Posterior cingulate gyrus (tissue), 11 donors: ENCODE measurements around the gene ZFPL1.

ENCODE experiments used
- DNase-seq, 10 donors: peaks; one replicate each; pipeline versions ENCODE4 v3.0.0 to v3.0.0-alpha.2; 2020 to 2021; ENCODE audit warnings: mixed read lengths in 3 of 10
- intact Hi-C: fragments of 100-400 bp; cut with DNase I; formaldehyde crosslinking; loops from one replicate; pipeline ENCODE4 v1.15.1; 2023

The ZFPL1 gene

DNA sequence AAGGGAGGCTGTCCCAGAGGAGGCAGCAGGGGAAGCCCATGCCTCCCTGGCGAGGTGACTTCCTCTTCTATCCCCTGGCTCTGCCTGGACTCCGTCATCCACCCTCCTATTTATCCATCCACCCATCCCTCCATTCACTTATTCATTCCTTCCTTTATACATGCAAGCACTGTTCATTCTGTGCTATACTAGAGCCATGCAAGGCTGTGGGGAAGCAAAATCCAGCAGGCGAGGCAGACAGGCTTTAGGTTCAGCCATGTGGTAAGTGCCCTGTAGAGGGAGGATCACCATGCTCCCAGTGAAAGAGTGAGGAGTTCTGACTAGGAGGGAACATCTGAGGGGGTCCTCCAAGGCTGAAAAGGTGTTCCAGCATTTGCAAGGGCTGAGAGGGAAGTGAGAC is 24.5 kb upstream of the ZFPL1 start:
- intact Hi-C loops: no loop called here
- no peak for DNase-seq

DNA sequence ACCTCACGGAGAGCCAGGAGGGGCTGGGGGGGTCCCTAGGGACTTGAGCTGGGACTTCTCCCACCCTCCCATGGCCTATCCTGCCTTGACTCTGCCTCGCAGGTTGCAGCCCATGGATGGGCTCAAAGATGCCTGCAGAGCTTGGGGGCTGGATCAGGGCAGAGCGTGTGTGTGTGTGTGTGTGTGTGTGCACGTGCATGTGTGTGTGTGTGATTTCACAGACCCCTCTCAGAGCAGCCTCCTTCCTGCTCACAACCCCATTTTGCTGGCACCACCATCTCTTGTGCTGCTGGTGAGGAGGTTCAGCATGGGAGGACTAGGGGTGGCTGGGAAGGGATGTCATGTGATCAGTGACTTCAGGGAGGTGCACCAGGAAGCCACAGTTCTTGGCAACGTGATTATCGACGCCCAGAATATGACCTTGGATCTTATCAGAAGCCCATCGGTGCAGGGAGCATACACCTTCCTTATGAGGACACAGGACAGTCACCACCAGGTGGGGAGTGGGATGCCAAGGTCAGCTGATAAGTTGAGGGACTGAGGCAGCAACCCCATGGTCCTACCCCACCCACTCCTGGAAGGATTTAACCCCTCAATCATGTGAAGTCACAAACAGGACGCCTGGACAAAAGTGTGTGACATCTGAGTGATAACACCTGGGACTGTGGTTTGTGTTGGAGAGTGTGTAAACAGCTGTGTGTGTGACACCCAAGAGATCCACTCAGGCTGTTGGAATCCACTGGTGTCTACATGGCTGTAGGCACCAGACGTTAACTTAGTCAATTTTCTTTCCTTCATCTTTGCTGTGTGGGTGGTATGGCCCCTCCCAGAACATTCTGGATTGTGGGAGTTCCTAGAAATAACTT is 23.8 kb upstream of the ZFPL1 start:
- intact Hi-C loops: no loop called here
- no peak for DNase-seq

DNA sequence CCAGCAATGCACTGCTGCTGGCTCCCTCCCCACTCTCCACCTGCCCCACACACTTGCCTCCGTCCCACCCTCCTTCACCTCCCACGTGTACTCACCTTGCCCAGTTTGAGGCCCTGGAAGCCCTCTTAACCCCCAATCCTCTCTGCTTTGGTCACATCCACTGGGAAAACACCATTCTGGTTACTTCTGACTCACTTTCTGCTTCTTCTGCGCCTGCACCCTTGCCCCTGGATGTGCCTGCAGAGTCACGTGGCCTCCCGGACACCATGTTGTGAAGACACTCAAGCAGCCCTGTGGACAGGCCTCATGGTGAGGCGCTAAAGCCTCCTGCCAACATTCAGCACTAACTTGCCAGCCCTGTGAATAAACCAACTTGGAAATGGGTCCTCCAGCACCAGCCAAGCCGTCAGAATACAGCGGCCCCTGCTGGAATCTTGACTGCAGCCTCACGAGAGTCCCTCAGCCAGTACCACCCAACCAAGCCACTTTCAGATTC is 23.1 kb upstream of the ZFPL1 start:
- DNase-seq: no peak
- intact Hi-C loops: no loop called here

DNA sequence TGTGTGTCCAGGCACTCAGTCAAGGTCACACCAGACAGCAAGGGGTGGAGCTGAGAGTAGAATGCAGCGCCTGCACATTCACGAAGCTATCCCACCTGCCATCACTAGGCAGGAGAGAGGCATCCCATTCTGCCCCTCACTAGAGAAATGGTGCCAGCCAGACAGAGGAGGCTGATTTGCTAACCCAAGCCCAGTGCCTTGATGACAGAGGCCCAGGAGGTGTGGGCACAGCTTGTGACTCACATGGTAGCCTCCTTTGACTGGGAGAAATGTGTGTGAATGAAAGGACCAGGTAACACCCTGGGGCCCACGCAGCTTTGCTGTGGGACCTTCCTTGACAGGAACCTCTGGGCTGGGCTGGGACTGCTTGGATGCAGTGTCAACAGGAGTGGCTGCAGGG is 20.5 kb upstream of the ZFPL1 start:
- DNase-seq: no peak
- intact Hi-C loops: no loop called here

DNA sequence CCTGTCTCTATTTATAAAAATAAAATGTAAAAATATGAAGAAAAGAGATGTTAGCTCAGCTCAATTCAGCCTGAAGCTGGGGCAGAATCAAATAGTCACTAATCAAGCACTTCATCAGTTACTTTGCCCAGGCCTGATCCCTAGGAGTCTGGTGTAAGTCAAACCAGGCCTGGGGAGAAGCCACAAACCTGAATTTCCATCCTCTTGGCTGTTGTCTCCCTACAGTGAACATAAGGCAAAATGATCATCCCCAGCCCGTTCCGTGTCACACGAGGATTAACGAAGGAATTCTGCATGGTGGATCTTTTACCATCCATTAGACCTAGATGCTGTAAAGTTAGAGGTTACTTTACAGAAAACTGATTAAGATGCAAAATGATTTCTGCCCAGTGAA is 19.2 kb upstream of the ZFPL1 start:
- intact Hi-C loops: no loop called here
- DNase-seq: no peak

DNA sequence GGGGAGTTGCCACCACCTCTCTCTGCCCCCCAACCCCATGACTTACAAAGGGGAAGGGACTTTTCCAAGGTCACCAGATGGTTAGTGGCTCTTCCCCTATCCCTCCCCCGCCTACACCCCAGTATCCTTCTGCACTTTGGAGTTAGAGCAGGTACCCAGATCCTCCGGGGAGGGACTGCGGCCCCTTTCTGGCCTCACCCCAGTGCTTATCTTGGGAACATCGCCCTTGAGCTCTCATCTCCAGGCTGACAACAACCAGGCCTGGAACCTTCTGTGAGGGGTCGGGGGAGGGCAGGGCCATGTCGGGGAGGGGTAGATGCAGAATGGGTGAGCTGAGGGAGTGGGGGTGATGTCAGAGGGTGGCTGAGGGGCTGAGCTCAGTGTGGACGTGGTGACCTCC is 18.2 kb upstream of the ZFPL1 start:
- DNase-seq: no peak
- intact Hi-C loops: no loop called here

DNA sequence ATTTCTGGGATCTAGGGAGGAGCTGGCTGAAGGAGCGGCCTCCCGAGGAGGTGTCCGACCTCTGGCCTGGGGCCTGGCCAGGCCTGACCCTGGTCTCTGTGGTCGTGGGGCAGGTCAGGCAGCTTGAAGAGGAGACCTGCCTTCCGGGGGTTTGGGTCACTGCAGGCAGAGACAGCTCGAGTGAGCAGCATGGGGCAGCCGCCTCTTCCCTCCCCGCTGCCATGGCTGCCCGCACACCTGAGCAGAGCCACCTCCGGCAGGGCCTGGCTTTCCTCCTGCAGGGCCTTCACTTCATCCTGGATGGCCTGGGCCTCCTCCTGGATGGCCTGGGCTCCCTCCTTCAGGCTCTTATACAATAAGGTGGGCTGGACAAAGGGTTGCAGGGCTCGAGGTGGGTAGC is 17.7 kb upstream of the ZFPL1 start:
- intact Hi-C loops: no loop called here
- no peak for DNase-seq

DNA sequence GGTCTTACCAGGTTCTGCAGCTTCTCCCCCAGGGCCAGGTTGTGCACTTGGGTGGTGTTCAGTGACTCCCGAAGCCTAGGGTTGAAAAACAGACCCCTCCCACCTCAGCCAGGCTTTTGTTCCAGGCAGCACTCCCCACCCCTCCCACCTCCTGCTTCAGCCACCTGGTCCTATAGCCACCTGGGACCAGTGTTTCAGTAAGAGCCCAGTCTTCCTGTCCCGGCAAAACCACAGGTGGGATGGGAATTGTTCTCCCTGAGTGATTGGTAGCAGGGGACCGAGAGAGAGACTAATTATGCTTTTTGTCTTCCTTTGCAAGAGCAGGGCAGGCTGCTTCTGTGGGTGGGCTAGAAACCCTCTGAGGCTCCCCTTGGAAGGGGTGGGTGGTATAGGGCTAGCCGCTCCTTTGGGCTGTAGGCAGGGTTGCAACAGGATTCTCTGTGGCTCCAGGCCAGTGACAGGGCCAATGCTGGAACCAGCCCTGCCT is 17.2 kb upstream of the ZFPL1 start:
- intact Hi-C loops: no loop called here

DNA sequence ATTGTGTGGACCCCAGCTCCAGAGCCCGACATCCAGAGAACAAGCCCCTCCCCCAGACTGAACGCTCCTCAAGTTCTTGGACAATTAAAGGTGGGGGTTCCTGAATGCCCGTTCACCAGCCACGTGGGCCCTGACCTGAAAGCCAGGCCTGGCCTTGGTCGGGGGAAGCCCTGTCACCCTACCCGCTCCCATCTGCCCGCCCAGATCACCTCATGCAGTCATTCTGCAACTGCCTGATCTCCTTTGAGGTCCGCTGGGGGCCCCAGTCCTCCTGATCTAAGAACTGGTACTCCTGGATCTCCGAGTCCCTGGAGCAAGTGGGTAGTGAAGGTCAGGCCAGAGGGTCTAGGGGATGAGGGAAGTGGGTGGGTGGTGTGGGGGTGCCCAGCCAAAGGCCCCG is 16.6 kb upstream of the ZFPL1 start:
- intact Hi-C loops: no loop called here

More for the DNA sequence above, 17.2 kb upstream of the ZFPL1 start:
- DNase-seq: no peak

DNA sequence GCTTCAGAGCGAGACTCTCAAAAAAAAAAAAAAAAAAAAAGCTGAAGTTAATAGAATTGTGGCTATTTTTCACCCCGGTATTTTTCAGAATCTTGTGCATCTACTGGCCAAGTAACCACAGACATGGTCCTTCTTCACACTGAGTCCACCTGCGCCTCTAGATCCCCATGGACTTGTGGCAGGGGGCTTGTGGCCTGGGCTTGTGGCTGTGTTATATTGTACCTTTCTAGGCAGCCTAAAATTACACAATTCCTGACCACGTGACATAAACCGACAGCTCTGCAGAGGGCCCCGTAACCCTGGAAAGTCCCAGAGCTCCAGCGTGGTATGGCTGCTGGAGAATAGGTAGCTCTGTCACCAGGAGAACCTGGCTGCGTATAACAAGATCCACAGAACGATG is 14.8 kb upstream of the ZFPL1 start:
- intact Hi-C loops: no loop called here
- DNase-seq: no peak

More for the DNA sequence above, 16.6 kb upstream of the ZFPL1 start:
- DNase-seq: no peak

DNA sequence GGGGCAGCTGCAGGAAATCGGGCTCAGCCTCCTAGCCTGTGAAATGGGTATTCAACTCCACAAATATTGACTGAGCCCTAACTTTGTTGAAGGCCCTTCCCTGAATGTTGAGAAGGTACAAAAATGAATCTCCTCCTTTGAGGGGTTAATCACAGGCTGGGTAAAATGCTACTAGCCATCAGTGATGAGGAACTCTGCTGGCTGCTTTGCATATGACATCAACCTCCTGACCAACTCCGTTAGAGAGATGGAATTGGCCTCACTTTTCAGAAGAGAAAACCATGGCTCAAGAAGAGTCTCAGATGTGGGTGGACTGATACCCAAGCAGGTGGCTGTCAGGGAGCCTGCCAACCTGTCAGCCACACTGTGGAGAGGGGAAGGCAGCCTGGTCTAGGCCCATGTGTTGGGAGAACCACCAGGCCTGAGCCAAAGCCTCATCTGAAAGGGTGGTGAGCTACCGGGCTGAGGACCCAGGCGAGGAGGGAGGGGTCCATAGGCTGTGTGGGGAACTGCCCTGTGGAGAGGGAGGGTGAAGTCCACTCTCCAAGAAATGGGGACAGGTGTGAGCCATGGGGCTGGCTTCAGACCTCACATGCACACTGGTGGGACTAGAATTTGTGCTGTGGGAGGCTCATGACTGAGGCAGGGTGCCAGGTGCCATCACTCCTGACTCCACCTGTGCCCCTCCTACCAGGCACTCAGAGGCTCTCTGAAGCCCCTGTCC is 12.0 kb upstream of the ZFPL1 start:
- DNase-seq: peak in 1 of 10 donors; percentile 70
- intact Hi-C loops: no loop called here

DNA sequence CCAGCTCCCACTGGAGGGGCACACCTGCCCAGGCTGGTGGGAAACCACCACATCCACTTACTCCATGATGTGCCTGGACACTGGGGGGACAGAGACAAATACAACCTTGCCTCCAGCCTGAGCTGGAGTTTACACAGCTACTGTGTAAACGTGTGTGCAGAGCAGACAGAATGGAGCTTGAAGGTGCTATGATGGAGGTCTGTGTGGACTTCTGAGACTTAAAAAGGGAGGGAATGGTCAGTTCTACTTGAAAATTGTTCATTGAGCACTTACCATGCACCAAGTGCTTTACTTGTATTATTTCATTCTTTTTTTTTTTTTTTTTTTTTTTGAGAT is 11.4 kb upstream of the ZFPL1 start:
- DNase-seq: no peak
- intact Hi-C loops: no loop called here

DNA sequence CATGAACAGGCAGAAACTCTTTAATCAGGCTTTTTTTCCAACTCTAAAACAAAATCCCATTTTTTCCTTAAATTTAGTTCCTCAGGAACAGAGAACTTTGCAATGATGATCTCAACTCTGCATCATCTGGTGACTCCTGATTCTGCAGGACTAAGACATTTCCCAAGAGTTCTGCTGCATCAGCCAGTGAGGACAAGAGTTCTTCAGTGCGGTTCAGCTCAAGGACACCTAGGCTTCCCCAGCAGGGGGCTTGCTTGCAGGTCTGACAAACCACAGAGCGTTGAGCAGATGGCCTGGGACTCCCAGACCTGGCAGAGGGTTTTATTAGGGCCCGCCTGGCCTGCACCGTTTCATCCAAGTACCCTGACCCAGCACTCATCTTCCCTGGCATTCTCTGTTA is 6.6 kb upstream of the ZFPL1 start:
- DNase-seq: peak in 1 of 10 donors; percentile 66
- intact Hi-C loops: no loop called here

DNA sequence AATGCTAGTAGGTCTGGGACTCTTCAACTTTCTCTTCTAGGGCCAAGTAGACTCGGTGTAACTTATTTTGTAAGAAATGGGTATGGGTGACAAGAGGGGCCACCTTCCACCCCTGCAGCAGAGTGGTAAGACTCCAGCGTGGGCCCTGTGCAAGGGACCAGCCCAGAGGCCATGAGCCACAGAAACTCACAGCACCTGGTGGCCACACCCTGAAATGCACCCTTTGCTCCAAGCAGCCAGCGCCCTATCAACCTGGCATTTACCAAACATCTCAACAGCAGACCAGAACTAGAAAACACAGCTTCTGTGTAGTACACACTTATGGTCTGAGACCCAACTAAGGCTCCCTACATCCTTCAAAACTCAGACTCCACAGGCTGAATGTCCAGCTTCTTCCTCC is 5.9 kb upstream of the ZFPL1 start:
- intact Hi-C loops: no loop called here
- DNase-seq: peak in 1 of 10 donors; percentile 74

DNA sequence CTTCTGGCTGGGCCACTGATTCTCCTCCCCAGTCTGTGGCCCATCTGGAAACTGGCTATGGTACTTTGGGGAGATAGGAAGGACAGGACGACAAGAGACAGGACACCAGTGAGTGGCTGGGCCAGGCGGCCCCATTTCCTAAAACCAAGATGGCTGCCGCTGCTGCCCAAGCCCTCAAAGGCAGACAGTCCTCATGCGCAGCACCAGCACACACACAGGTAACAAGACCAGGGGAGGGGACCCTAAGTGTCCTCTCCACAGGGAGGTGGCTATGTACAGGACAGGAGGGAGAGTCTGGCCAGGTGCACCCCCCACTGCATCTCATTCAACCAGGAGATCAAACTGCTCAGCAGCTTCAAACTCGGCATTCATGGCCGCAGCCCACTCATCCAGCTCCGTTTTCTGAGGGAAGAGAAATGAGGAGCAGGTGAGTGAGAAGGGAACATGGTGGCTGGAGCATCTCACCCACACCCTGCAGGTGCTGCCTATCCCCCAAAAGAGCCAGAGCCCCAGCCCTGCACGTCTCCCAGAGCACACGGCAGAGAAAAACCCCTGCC is 5.2 kb upstream of the ZFPL1 start:
- DNase-seq: peak in 1 of 10 donors; percentile 72
- intact Hi-C loops: no loop called here

DNA sequence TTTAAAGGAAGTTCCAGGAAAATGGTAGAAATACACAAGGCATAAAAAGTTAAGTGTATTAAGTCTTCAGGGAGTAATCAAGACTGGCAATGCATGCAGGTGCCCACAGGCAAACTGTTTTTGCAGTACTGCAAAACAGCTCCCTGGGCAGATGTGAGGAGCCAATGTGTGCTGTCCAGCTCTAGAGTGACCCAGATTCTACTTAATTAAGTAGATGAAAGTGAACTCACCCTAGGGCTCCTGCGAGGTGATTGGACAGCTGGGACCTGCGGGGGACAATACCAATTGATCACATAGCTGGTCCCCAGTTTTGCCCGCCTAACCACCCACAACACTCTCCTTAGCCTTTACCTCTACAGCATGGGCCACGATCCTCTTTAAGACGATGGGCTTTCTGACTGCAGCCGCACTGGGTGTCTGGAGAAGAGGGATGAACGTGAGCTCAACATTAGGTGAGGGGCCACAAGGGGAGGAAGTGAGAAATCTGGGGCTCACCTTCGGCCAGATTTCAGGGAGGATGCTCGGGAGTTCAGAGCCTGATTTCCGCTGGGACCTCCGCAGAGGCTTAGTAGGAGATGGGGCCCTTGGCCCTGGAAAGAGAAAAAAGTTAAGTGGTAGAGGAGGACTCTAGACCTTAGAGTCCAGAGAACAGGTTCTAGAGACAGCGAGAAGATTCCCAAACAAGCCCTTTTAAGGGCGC is 738 bp upstream of the ZFPL1 start:
- DNase-seq: peak in 1 of 10 donors; percentile 26
- intact Hi-C loops: loop anchor here (5.0 to 10.0 kb wide), 3 partner anchors 39 to 158 kb away; partner anchors contain the start of genes FAU, MRPL49, PPP2R5B and SNX15

DNA sequence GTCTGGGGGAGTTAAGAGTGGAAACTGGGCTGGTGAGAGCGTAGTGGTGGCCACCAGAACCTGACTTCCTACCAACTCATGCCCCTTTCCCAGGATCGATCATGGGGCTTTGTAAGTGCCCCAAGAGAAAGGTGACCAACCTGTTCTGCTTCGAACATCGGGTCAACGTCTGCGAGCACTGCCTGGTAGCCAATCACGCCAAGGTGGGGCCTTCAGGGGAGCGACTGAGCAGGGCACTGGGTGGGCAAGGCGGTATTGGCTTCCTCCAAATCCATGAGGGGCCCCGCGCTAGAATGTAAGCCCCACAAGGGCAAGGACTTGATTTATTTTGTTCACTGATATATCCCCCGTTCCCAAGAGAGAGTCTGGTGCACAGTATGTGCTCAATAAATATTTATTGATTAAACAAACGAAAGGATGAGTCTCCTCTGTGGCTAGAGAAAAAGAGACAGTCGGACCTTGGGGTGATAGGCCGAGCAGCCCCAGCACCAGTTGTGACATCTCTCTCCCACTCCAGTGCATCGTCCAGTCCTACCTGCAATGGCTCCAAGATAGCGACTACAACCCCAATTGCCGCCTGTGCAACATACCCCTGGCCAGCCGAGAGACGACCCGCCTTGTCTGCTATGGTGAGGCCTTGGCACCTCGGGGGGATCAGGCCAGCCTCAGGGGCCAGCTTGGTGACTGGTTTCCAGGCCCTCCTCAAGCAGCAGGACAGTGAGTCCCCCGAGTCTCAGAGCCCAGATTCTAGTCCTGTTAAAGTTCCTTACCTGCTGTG is 765 bp downstream of the ZFPL1 start:
- DNase-seq: peak in 1 of 10 donors; percentile 59
- intact Hi-C loops: loop anchor here (1.0 to 10.0 kb wide), 5 partner anchors 38 to 160 kb away; partner anchors contain the start of genes ARL2, FAU, MRPL49 and PPP2R5B

DNA sequence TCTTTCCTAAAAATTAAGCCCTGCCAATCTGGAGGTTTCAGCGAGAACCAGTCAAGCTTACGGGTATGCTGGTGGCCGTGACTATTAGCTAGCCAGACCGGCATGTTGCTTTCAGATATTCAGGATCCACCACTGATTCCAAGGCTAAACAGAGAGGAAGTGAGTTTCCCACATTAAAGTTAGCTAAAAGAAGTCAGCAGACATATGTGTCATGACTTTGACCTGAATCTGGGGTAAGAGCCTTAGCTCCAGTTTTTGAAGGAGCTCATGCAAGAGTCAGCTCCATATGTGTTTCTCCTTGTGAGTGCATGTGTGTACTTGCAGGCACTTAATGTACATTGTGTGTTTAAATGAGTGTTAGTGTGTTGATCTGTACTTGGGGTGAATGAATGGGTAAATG is 1.4 kb downstream of the ZFPL1 start:
- intact Hi-C loops: loop anchor here (10.0 kb wide), 1 partner anchor 161 kb away; the partner anchor contains the start of gene PPP2R5B
- DNase-seq: peak in 1 of 10 donors; percentile 13

DNA sequence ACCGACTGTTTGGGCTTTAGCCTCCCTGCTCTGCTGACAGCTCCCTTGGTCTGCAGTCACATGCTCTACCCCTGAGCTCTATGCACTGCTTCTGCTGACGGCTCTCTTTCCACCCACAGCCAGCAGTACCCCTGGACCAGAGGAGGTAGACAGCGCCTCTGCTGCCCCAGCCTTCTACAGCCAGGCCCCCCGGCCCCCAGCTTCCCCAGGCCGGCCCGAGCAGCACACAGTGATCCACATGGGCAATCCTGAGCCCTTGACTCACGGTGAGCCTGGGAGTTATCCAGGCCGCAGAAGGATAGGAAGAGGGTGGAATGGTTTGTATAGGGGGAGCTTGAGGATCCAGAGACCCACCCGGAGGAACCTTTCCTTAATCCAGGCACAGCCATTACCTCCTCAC is 2.8 kb downstream of the ZFPL1 start:
- intact Hi-C loops: loop anchor here (10.0 kb wide), 1 partner anchor 162 kb away; the partner anchor contains the start of gene PPP2R5B

More for the DNA sequence above, 2.8 kb downstream of the ZFPL1 start:
- peak in 1 of 10 donors; percentile 48 for DNase-seq
